PC-3 (cell line): ENCODE data around the gene ADGRF5. TPM values are rescaled to one million over a fixed set of nuclear protein-coding genes. Genes with fewer than 3 reads are reported as not detected.

Experiments used
- ATAC-seq: fragments of 200-7000 bp; cut with Tn5 transposase; 2 replicates; pipeline ENCODE4 v1.9.1; 2020; ENCODE audit warnings: mild to moderate bottlenecking, moderate library complexity
- BruUV-seq: library from RNA; stranded (reverse); fragments of 400-500 nt; replicated peaks from 2 replicates; lab custom pipeline; 2021; lab: Mats Ljungman, UMichigan
- CTCF ChIA-PET: fragments of 300-600 bp; sonication (Branson Sonifier 250); formaldehyde crosslinking; loops from one replicate; lab custom pipeline; 2022; ENCODE audit warnings: antibody characterized with exemption; lab: Charles Lee
- POLR2A ChIA-PET: fragments of 300-600 bp; sonication (Branson Sonifier 250); formaldehyde crosslinking; loops from one replicate; lab custom pipeline; 2022; ENCODE audit warnings: antibody characterized with exemption; ENCODE audit not compliant: unreplicated experiment; lab: Charles Lee
- DNase-seq: peaks from one replicate; pipeline ENCODE4 v3.0.0-alpha.2; 2015
- H2AFZ ChIP-seq: fragments of 300-600 bp; sonication (generic); 2 replicates; pipeline ENCODE4 v1.6.0; 2016; ENCODE audit warnings: antibody characterized with exemption, low read length
- H3F3A ChIP-seq: fragments of 300-600 bp; sonication (generic); one replicate; pipeline ENCODE4 v1.6.0; 2017; ENCODE audit warnings: antibody characterized with exemption, low read length, control low read depth, mild to moderate bottlenecking; ENCODE audit not compliant: unreplicated experiment
- H3K27ac ChIP-seq: fragments of 300-600 bp; sonication (generic); 2 replicates; pipeline ENCODE4 v1.5.1; 2016; ENCODE audit warnings: mild to moderate bottlenecking, low read length
- H3K27me3 ChIP-seq: fragments of 300-600 bp; sonication (generic); 2 replicates; pipeline ENCODE4 v1.6.1; 2016; ENCODE audit warnings: low read length, mixed read lengths
- H3K36me3 ChIP-seq: fragments of 300-600 bp; sonication (generic); 2 replicates; pipeline ENCODE4 v1.6.1; 2016; ENCODE audit warnings: low read depth, mixed run types, low read length, mixed read lengths
- H3K4me1 ChIP-seq: fragments of 300-600 bp; sonication (generic); 2 replicates; pipeline ENCODE4 v1.5.1; 2016; ENCODE audit warnings: low read length; ENCODE audit not compliant: insufficient read depth
- H3K4me2 ChIP-seq: fragments of 300-600 bp; sonication (generic); 2 replicates; pipeline ENCODE4 v1.6.0; 2016; ENCODE audit warnings: low read length
- H3K4me3 ChIP-seq: fragments of 300-600 bp; sonication (generic); 2 replicates; pipeline ENCODE4 v1.5.1; 2016; ENCODE audit warnings: mild to moderate bottlenecking, low read length, mixed read lengths
- H3K79me2 ChIP-seq: fragments of 300-600 bp; sonication (generic); 2 replicates; pipeline ENCODE4 v1.6.1; 2017; ENCODE audit warnings: low read length, mixed read lengths
- H3K9ac ChIP-seq: fragments of 300-600 bp; sonication (generic); 2 replicates; pipeline ENCODE4 v1.6.0; 2016; ENCODE audit warnings: mild to moderate bottlenecking, low read length
- H3K9me2 ChIP-seq: fragments of 300-600 bp; sonication (generic); replicated peaks from 2 replicates; pipeline ENCODE4 v1.6.1; 2016; ENCODE audit warnings: mixed run types, low read length, mixed read lengths
- H3K9me3 ChIP-seq: fragments of 300-600 bp; sonication (generic); 2 replicates; pipeline ENCODE4 v1.6.1; 2016; ENCODE audit warnings: low read length, mixed read lengths
- H4K20me1 ChIP-seq: fragments of 300-600 bp; sonication (generic); 2 replicates; pipeline ENCODE4 v1.6.1; 2016; ENCODE audit warnings: low read length, mixed read lengths
- EZH2 ChIP-seq: fragments of 300-600 bp; sonication (generic); IDR thresholded peaks from one replicate; pipeline ENCODE4 v1.6.1; 2017; ENCODE audit warnings: antibody characterized with exemption, mild to moderate bottlenecking, low read length; ENCODE audit not compliant: unreplicated experiment
- EZH2phosphoT487 ChIP-seq: fragments of 300-600 bp; sonication (generic); IDR thresholded peaks from 2 replicates; pipeline ENCODE4 v1.6.1; 2018; ENCODE audit warnings: mild to moderate bottlenecking, antibody characterized with exemption, low read length, borderline replicate concordance
- intact Hi-C: fragments of 100-400 bp; cut with micrococcal nuclease; formaldehyde crosslinking; loops from 2 replicates; pipeline ENCODE4 v1.9.0; 2023
- total RNA-seq: library from RNA; depleted of rRNA; stranded (reverse); fragments of >200 nt; gene quantifications from 2 replicates; pipeline ENCODE4 v1.2.3, GENCODE V29; 2014
- TF ChIP-seq, protein P1 (sequence below): fragments of 300-600 bp; sonication (generic); conservative IDR thresholded peaks from 2 replicates; pipeline ENCODE4 v1.5.1; 2017; ENCODE audit warnings: antibody characterized with exemption, low read depth, mild to moderate bottlenecking, low read length

ADGRF5 gene
- total RNA-seq, 1 experiment from 2014 or later = 1.6 TPM

- H4K20me1 ChIP-seq = no peaks in the 10 kb centered on the region
- peaks cover 10% of the 10 kb centered on the region for H3K4me1 ChIP-seq
- H3K4me3 ChIP-seq = no peak overlapping the region
- POLR2A ChIA-PET = no interaction called here
- no peak overlapping the region for H3K27ac ChIP-seq
- TF ChIP-seq EZH2 = no peak
- TF ChIP-seq, protein P1, sequence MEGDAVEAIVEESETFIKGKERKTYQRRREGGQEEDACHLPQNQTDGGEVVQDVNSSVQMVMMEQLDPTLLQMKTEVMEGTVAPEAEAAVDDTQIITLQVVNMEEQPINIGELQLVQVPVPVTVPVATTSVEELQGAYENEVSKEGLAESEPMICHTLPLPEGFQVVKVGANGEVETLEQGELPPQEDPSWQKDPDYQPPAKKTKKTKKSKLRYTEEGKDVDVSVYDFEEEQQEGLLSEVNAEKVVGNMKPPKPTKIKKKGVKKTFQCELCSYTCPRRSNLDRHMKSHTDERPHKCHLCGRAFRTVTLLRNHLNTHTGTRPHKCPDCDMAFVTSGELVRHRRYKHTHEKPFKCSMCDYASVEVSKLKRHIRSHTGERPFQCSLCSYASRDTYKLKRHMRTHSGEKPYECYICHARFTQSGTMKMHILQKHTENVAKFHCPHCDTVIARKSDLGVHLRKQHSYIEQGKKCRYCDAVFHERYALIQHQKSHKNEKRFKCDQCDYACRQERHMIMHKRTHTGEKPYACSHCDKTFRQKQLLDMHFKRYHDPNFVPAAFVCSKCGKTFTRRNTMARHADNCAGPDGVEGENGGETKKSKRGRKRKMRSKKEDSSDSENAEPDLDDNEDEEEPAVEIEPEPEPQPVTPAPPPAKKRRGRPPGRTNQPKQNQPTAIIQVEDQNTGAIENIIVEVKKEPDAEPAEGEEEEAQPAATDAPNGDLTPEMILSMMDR = no peak
- no peak for TF ChIP-seq EZH2phosphoT487
- no peak overlapping the region for H3K4me2 ChIP-seq
- H3K79me2 ChIP-seq = no peaks in the 10 kb centered on the region
- H3K9me2 ChIP-seq = no peaks in the 10 kb centered on the region
- H3K9me3 ChIP-seq = no peaks in the 10 kb centered on the region
- H3F3A ChIP-seq = no peaks in the 10 kb centered on the region
- H3K9ac ChIP-seq = no peak overlapping the region
- no peak overlapping the region for H2AFZ ChIP-seq
- intact Hi-C loops = no loop called here
- ATAC-seq (no peak), DNase-seq (no peak)
- no peaks in the 10 kb centered on the region for H3K36me3 ChIP-seq
- CTCF ChIA-PET = no interaction called here
- no TSS peak for BruUV-seq
- H3K27me3 ChIP-seq = no peaks in the 10 kb centered on the region
These were observed 39.1 kb downstream of the ADGRF5 start for GRCh38 chr6:46882645-46883044.

GRCh38 chr6:46879003-46879402 lies 42.7 kb downstream of the ADGRF5 start:
- Histone ChIP-seq H3K9ac (no peak overlapping the region), H2AFZ (no peak overlapping the region), H3K9me3 (no peaks in the 10 kb centered on the region), H3K79me2 (no peaks in the 10 kb centered on the region), H3K4me2 (no peak overlapping the region), H3K27me3 (no peaks in the 10 kb centered on the region), H3K4me1 (peaks cover 27% of the 10 kb centered on the region), H3K9me2 (no peaks in the 10 kb centered on the region), H4K20me1 (no peaks in the 10 kb centered on the region), H3K4me3 (no peak overlapping the region), H3K36me3 (no peaks in the 10 kb centered on the region), H3K27ac (no peak overlapping the region), H3F3A (no peaks in the 10 kb centered on the region)
- BruUV-seq = no TSS peak
- DNase-seq (no peak), ATAC-seq (no peak)
- TF ChIP-seq, protein P1 = no peak
- TF ChIP-seq EZH2phosphoT487 (no peak), EZH2 (no peak)
- intact Hi-C loops = no loop called here
- POLR2A ChIA-PET = no interaction called here
- CTCF ChIA-PET = no interaction called here

DNA sequence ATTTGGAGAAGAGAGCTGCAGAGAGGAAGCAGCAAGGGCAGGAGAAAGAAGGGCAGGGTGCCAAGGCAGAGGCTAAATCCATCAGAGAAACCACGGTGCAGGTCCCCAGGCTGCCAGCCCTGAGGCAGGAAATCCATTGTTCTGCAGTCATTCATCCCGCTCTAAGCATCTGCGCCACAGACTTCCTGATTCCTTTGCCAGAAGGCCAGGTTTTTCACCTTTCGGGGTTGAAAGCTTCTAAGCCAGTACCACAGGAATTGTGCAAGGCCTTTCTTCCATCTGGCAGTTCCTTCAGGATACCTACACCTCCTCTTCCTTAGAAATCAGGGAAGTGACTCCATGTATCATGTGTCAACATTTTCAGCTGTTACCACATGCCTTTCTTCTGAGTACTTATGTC lies 45.6 kb downstream of the ADGRF5 start:
- H3K9me2 ChIP-seq = no peaks in the 10 kb centered on the region
- POLR2A ChIA-PET = interaction anchor here (0.7 kb wide), 1 partner anchor 116 kb away, joined by 7 read pairs; no protein-coding TSS in a partner anchor
- no peak overlapping the region for H2AFZ ChIP-seq
- no peak overlapping the region for H3K9ac ChIP-seq
- no peaks in the 10 kb centered on the region for H3K9me3 ChIP-seq
- BruUV-seq = no TSS peak
- no peaks in the 10 kb centered on the region for H4K20me1 ChIP-seq
- ATAC-seq (peak; percentile 97), DNase-seq (peak; percentile 99)
- no peak overlapping the region for H3K4me3 ChIP-seq
- no peaks in the 10 kb centered on the region for H3K27me3 ChIP-seq
- H3K27ac ChIP-seq = peak overlapping the region; percentile 42
- intact Hi-C loops = no loop called here
- H3F3A ChIP-seq = no peaks in the 10 kb centered on the region
- TF ChIP-seq EZH2phosphoT487 = no peak
- TF ChIP-seq EZH2 = no peak
- TF ChIP-seq, protein P1 = no peak
- no peaks in the 10 kb centered on the region for H3K79me2 ChIP-seq
- CTCF ChIA-PET = no interaction called here
- peaks cover 27% of the 10 kb centered on the region for H3K4me1 ChIP-seq
- H3K4me2 ChIP-seq = peak overlapping the region; percentile 14
- H3K36me3 ChIP-seq = no peaks in the 10 kb centered on the region
